HEK293 (cell line): ENCODE data around the gene DHRS7B.

Experiments used
- CTCF ChIA-PET: fragments of 350-600 bp; formaldehyde crosslinking; extraction: SDS; loops from one replicate; lab custom pipeline; 2021; ENCODE audit warnings: antibody characterized with exemption; lab: Yijun Ruan, JAX
- POLR2A ChIA-PET: fragments of 300-600 bp; formaldehyde crosslinking; extraction: SDS; loops from one replicate; lab custom pipeline; 2020; ENCODE audit warnings: antibody characterized with exemption, inconsistent platforms; lab: Yijun Ruan, JAX
- H3K27ac ChIP-seq: fragments of 200-500 bp; sonication (Bioruptor generic); 2 replicates; pipeline ENCODE4 v1.5.1; 2014; ENCODE audit warnings: low read depth, low read length, control low read depth, inconsistent platforms; ENCODE audit errors: extremely low read depth
- H3K36me3 ChIP-seq, 2 experiments: fragments of 200-500 bp in 1 of 2; sonication (Bioruptor generic) in 1 of 2; 1 replicate in 1 of 2; 2 replicates in 1 of 2; pipeline ENCODE4 v1.5.1; 2014 to 2017; ENCODE audit warnings: inconsistent platforms in 2 of 2, low read length in 2 of 2; ENCODE audit not compliant: control insufficient read depth in 2 of 2, insufficient read depth in 1 of 2
- H3K4me1 ChIP-seq: fragments of 200-500 bp; sonication (Bioruptor generic); 2 replicates; pipeline ENCODE4 v1.5.1; 2014; ENCODE audit warnings: mild to moderate bottlenecking, low read length, inconsistent platforms; ENCODE audit not compliant: control insufficient read depth, insufficient read depth
- H3K4me3 ChIP-seq: 2 replicates; pipeline ENCODE4 v1.5.1; 2011; ENCODE audit warnings: low read depth, mild to moderate bottlenecking, control low read depth, low read length, moderate library complexity
- H3K9me3 ChIP-seq: fragments of 200-500 bp; sonication (Bioruptor generic); 2 replicates; pipeline ENCODE4 v1.5.1; 2014; ENCODE audit warnings: low read depth, low read length, inconsistent platforms; ENCODE audit not compliant: control insufficient read depth, insufficient read depth
- GLI4 ChIP-seq: fragments of 450-650 bp; formaldehyde crosslinking; IDR thresholded peaks from 2 replicates; pipeline ENCODE4 v1.5.1; 2016; ENCODE audit warnings: missing biosample characterization, missing genetic modification characterization
- OVOL3 ChIP-seq: fragments of 450-650 bp; formaldehyde crosslinking; IDR thresholded peaks from 2 replicates; pipeline ENCODE4 v1.5.1; 2016; ENCODE audit warnings: missing biosample characterization, missing genetic modification characterization
- PATZ1 ChIP-seq: fragments of 450-650 bp; formaldehyde crosslinking; IDR thresholded peaks from 2 replicates; pipeline ENCODE4 v1.5.1; 2016; ENCODE audit warnings: missing biosample characterization, missing genetic modification characterization
- PRDM1 ChIP-seq: fragments of 450-650 bp; formaldehyde crosslinking; IDR thresholded peaks from 2 replicates; pipeline ENCODE4; 2016; ENCODE audit warnings: missing biosample characterization, missing genetic modification characterization
- PRDM2 ChIP-seq: fragments of 450-650 bp; formaldehyde crosslinking; IDR thresholded peaks from 2 replicates; pipeline ENCODE4 v1.5.1; 2016; ENCODE audit warnings: missing biosample characterization, missing genetic modification characterization, borderline replicate concordance
- SETDB1 ChIP-seq: IDR thresholded peaks from one replicate; pipeline ENCODE4 v1.6.1; 2017; ENCODE audit warnings: mild to moderate bottlenecking, low read length, moderate library complexity, mixed read lengths; ENCODE audit not compliant: insufficient read length
- ZBTB48 ChIP-seq: fragments of 450-650 bp; formaldehyde crosslinking; IDR thresholded peaks from 2 replicates; pipeline ENCODE4 v1.5.1; 2016; ENCODE audit warnings: missing biosample characterization, missing genetic modification characterization
- ZIC2 ChIP-seq: fragments of 450-650 bp; formaldehyde crosslinking; IDR thresholded peaks from 2 replicates; pipeline ENCODE4 v1.5.1; 2016; ENCODE audit warnings: missing biosample characterization, missing genetic modification characterization
- ZNF146 ChIP-seq: fragments of 450-650 bp; formaldehyde crosslinking; IDR thresholded peaks from 2 replicates; pipeline ENCODE4 v1.5.1; 2016; ENCODE audit warnings: missing biosample characterization, missing genetic modification characterization
- ZNF302 ChIP-seq: fragments of 450-650 bp; formaldehyde crosslinking; IDR thresholded peaks from 2 replicates; pipeline ENCODE4 v1.5.1; 2016; ENCODE audit warnings: missing biosample characterization, missing genetic modification characterization, low read depth
- ZNF362 ChIP-seq: fragments of 450-650 bp; formaldehyde crosslinking; IDR thresholded peaks from 2 replicates; pipeline ENCODE4 v1.5.1; 2016; ENCODE audit warnings: missing biosample characterization, missing genetic modification characterization
- ZNF404 ChIP-seq: fragments of 450-650 bp; formaldehyde crosslinking; IDR thresholded peaks from 2 replicates; pipeline ENCODE4 v1.5.1; 2017; ENCODE audit warnings: missing biosample characterization, missing genetic modification characterization
- ZNF513 ChIP-seq: fragments of 450-650 bp; IDR thresholded peaks from 2 replicates; pipeline ENCODE4 v1.5.1; 2018; ENCODE audit warnings: missing biosample characterization, missing genetic modification characterization
- ZNF514 ChIP-seq: fragments of 450-650 bp; formaldehyde crosslinking; IDR thresholded peaks from 2 replicates; pipeline ENCODE4 v1.5.1; 2016; ENCODE audit warnings: missing biosample characterization, missing genetic modification characterization
- ZNF561 ChIP-seq: fragments of 450-650 bp; IDR thresholded peaks from 2 replicates; pipeline ENCODE4 v1.5.1; 2018; ENCODE audit warnings: missing biosample characterization, missing genetic modification characterization, borderline replicate concordance
- ZNF610 ChIP-seq: fragments of 450-650 bp; formaldehyde crosslinking; IDR thresholded peaks from 2 replicates; pipeline ENCODE4 v1.5.1; 2016; ENCODE audit warnings: missing biosample characterization, missing genetic modification characterization, borderline replicate concordance
- ZSCAN23 ChIP-seq: fragments of 450-650 bp; formaldehyde crosslinking; IDR thresholded peaks from 2 replicates; pipeline ENCODE4 v1.5.1; 2016; ENCODE audit warnings: missing biosample characterization, missing genetic modification characterization
- ZXDB ChIP-seq: fragments of 450-650 bp; formaldehyde crosslinking; IDR thresholded peaks from 2 replicates; pipeline ENCODE4 v1.5.1; 2016; ENCODE audit warnings: missing biosample characterization, missing genetic modification characterization
- TF ChIP-seq, protein P1 (sequence below): fragments of 450-650 bp; formaldehyde crosslinking; IDR thresholded peaks from 2 replicates; pipeline ENCODE4 v1.5.1; 2016; ENCODE audit warnings: missing biosample characterization, missing genetic modification characterization

Gene DHRS7B

GRCh38 chr17:21194703-21195102 lies 67.9 kb downstream of the DHRS7B start:
- ChIA-PET CTCF (interaction anchor here (0.7 kb wide), 1 partner anchor 84 kb away, joined by 6 read pairs; no protein-coding TSS in a partner anchor), POLR2A (interaction anchor here (0.5 kb wide), 1 partner anchor 56 kb away, joined by 6 read pairs; no protein-coding TSS in a partner anchor)

DNA sequence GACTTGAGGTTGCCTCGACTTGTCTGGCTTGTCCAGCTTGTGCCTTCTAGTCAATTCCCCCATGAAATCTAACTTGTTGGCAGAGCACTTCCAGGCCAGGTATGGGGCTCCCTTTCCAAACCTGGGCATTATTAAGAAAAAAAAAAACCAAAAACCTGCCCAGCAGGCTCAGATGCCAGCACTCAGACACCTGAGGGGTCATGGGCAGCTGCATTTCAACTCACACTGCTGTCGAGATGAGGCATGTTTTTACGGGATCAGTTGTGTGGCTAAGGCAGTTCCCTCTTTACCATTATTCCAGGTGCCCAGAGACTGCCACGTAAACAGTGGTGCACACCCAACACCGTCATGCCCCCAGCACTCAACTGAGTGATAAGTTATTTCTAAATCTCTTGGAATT lies 69.4 kb downstream of the DHRS7B start:
- no peaks in the 10 kb centered on the region for H3K4me1 ChIP-seq
- H3K9me3 ChIP-seq = no peaks in the 10 kb centered on the region
- no peak overlapping the region for H3K27ac ChIP-seq
- H3K4me3 ChIP-seq = no peak overlapping the region
- peaks cover 25 to 57% of the 10 kb centered on the region in 2 experiments for H3K36me3 ChIP-seq
- ChIA-PET POLR2A (no interaction called here), CTCF (no interaction called here)
- no peak for TF ChIP-seq SETDB1
- no peak for TF ChIP-seq PRDM2 (tag by site-specific recombination)
- no peak for TF ChIP-seq PRDM1 (tag by site-specific recombination)
- no peak for TF ChIP-seq ZIC2 (tag by site-specific recombination)
- TF ChIP-seq, protein P1, sequence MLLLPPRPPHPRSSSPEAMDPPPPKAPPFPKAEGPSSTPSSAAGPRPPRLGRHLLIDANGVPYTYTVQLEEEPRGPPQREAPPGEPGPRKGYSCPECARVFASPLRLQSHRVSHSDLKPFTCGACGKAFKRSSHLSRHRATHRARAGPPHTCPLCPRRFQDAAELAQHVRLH (tag by site-specific recombination) = no peak
- no peak for TF ChIP-seq ZNF610 (tag by site-specific recombination)
- no peak for TF ChIP-seq ZXDB (tag by site-specific recombination)
- TF ChIP-seq ZNF513 (tag by site-specific recombination) = no peak
- no peak for TF ChIP-seq OVOL3 (tag by site-specific recombination)

More at GRCh38 chr17:21194703-21195102, 67.9 kb downstream of the DHRS7B start:
- Histone ChIP-seq H3K9me3 (no peaks in the 10 kb centered on the region), H3K27ac (no peak overlapping the region), H3K36me3 (peaks cover 25 to 59% of the 10 kb centered on the region in 2 experiments), H3K4me1 (no peaks in the 10 kb centered on the region), H3K4me3 (no peak overlapping the region)
- TF ChIP-seq ZNF514 (tag by site-specific recombination) (no peak), ZBTB48 (tag by site-specific recombination) (peak; percentile 94), GLI4 (no peak)

DNA sequence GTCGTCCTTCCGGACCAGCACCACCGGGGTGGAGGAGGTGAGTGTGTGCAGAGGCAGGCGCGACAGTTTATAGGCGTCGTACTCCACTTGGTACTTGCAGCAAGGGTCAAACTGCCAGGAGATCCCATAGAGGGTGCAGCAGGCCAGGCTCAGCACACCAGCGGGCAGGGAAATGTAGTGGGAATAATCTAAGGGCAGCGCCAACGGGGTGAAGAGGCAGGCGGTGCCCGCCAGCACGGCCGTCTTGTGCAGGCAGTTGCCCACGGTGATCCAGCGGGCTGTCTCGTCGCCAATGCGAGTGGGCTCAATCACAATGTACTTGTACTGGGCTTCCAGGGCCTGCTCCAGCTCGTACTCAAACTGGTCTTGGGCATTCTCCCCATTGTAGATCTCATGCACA lies 71.6 kb downstream of the DHRS7B start:
- H3K9me3 ChIP-seq = no peaks in the 10 kb centered on the region
- POLR2A ChIA-PET = no interaction called here
- no peak overlapping the region for H3K4me3 ChIP-seq
- TF ChIP-seq ZIC2 (tag by site-specific recombination) (no peak), ZNF404 (no peak), ZNF302 (no peak), ZNF146 (tag by site-specific recombination) (no peak), ZNF561 (tag by site-specific recombination) (no peak), ZNF362 (tag by site-specific recombination) (no peak), ZSCAN23 (tag by site-specific recombination) (no peak), PATZ1 (tag by site-specific recombination) (no peak)
- TF ChIP-seq, all 188 proteins: peak for 0
- H3K27ac ChIP-seq = 0 out of 2 replicates have a peak overlapping the region, but pooled peaks have one; percentile 6
- CTCF ChIA-PET = no interaction called here
- H3K36me3 ChIP-seq = peaks cover 23 to 57% of the 10 kb centered on the region in 2 experiments
- peaks cover 5% of the 10 kb centered on the region; the same call in 1 of the 2 replicates for H3K4me1 ChIP-seq
